Astrocyte (in vitro differentiated cells and primary cell): Measurements from ENCODE around the gene DNAAF8. TPM values are rescaled to one million over a fixed set of nuclear protein-coding genes. Genes with fewer than 3 reads are reported as not detected.

Experiments used
- DNase-seq: peaks from one replicate; pipeline ENCODE4 v3.0.0-alpha.2; 2010; ENCODE audit warnings: low read depth
- FAIRE-seq: peaks from 2 replicates; lab custom pipeline; 2011; peaks lifted over from hg19 to GRCh38; lab: Jason Lieb, UNC
- H2AFZ ChIP-seq: 2 replicates; pipeline ENCODE4 v1.6.0; 2012; ENCODE audit warnings: low read depth, low read length, inconsistent platforms
- H3K27ac ChIP-seq: 2 replicates; pipeline ENCODE4 v1.5.1; 2011; ENCODE audit warnings: low read depth, low read length, inconsistent platforms
- H3K27me3 ChIP-seq: 2 replicates; pipeline ENCODE4 v1.6.0; 2011; ENCODE audit warnings: low read length, inconsistent platforms; ENCODE audit not compliant: insufficient read depth
- H3K36me3 ChIP-seq: 2 replicates; pipeline ENCODE4 v1.5.1; 2011; ENCODE audit warnings: low read length, inconsistent platforms; ENCODE audit not compliant: insufficient read depth
- H3K4me1 ChIP-seq: 2 replicates; pipeline ENCODE4 v1.5.1; 2011; ENCODE audit warnings: low read length, inconsistent platforms; ENCODE audit not compliant: insufficient read depth
- H3K4me2 ChIP-seq: 2 replicates; pipeline ENCODE4 v1.6.0; 2012; ENCODE audit warnings: low read length, inconsistent platforms
- H3K4me3 ChIP-seq: 2 replicates; pipeline ENCODE4 v1.5.1; 2011; ENCODE audit warnings: low read depth, mild to moderate bottlenecking, low read length, inconsistent platforms; ENCODE audit not compliant: insufficient read depth
- H3K79me2 ChIP-seq: 2 replicates; pipeline ENCODE4 v1.6.0; 2012; ENCODE audit warnings: mild to moderate bottlenecking, low read length, inconsistent platforms; ENCODE audit not compliant: insufficient read depth
- H3K9ac ChIP-seq: 2 replicates; pipeline ENCODE4 v1.6.0; 2012; ENCODE audit warnings: mild to moderate bottlenecking, low read length, inconsistent platforms
- H3K9me3 ChIP-seq: 2 replicates; pipeline ENCODE4 v1.5.1; 2012; ENCODE audit warnings: low read depth, mild to moderate bottlenecking, low read length, inconsistent platforms; ENCODE audit not compliant: insufficient read depth
- H4K20me1 ChIP-seq: 2 replicates; pipeline ENCODE4 v1.6.0; 2012; ENCODE audit warnings: low read length, inconsistent platforms; ENCODE audit not compliant: insufficient read depth
- H3K27ac Mint-ChIP-seq: one replicate; pipeline ENCODE4 v1.8.0; 2021; ENCODE audit warnings: mild to moderate bottlenecking, mixed read lengths; ENCODE audit not compliant: unreplicated experiment
- H3K27me3 Mint-ChIP-seq: one replicate; pipeline ENCODE4 v1.8.0; 2021; ENCODE audit warnings: low read depth, mixed read lengths; ENCODE audit not compliant: unreplicated experiment
- H3K36me3 Mint-ChIP-seq: one replicate; pipeline ENCODE4 v1.8.0; 2021; ENCODE audit warnings: low read depth, mixed read lengths; ENCODE audit not compliant: unreplicated experiment
- H3K4me1 Mint-ChIP-seq: one replicate; pipeline ENCODE4 v1.8.0; 2021; ENCODE audit warnings: low read depth, mixed read lengths; ENCODE audit not compliant: unreplicated experiment
- H3K4me3 Mint-ChIP-seq: one replicate; pipeline ENCODE4 v1.8.0; 2021; ENCODE audit warnings: mild to moderate bottlenecking, moderate library complexity, mixed read lengths; ENCODE audit not compliant: unreplicated experiment
- H3K9me3 Mint-ChIP-seq: one replicate; pipeline ENCODE4 v1.8.0; 2021; ENCODE audit warnings: mild to moderate bottlenecking, mixed read lengths; ENCODE audit not compliant: unreplicated experiment
- EZH2 ChIP-seq: IDR thresholded peaks from 2 replicates; pipeline ENCODE4 v1.6.1; 2012; ENCODE audit warnings: mild to moderate bottlenecking, low read length, inconsistent platforms; ENCODE audit not compliant: insufficient read depth
- total RNA-seq: library from RNA; stranded (reverse); gene quantifications from 2 replicates; pipeline ENCODE4 v1.2.1, GENCODE V29; 2021
- TF ChIP-seq, protein P1 (sequence below): IDR thresholded peaks from 2 replicates; pipeline ENCODE4 v1.5.1; 2011; ENCODE audit warnings: low read depth, mild to moderate bottlenecking, inconsistent platforms, low read length, moderate library complexity; ENCODE audit not compliant: insufficient read depth

The DNAAF8 gene
- total RNA-seq, 1 donor from 2014 or later: 2.7 TPM

DNA sequence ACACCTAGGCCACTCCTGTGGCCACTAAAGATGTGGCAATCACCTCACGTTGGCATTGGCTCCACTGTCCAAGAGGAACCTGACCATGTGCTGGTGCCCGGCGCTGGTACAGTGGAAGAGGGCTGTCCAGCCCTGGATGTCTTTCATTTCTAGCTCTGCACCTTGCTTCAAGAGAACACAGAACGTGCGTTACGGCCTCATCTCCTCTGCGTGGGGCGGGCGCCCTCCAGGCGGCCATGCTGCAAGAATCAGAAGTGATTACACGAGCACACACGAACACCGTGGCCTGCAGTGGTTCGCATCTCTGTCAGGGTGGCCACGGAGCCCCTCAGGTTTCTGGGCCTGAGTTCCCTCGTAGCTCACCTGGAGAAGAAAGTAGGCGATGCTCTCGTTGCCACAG, 7.7 kb upstream of the DNAAF8 start:
- DNase-seq (no peak), FAIRE-seq (no peak)
- no peaks in the 10 kb centered on the region for H3K27me3 Mint-ChIP-seq
- Histone ChIP-seq H3K9me3 (no peaks in the 10 kb centered on the region), H2AFZ (no peak overlapping the region), H3K4me3 (no peak overlapping the region), H3K79me2 (peaks cover 17% of the 10 kb centered on the region), H4K20me1 (peaks cover 17% of the 10 kb centered on the region), H3K27ac (no peak overlapping the region), H3K36me3 (peaks cover 9% of the 10 kb centered on the region), H3K9ac (no peak overlapping the region), H3K27me3 (no peaks in the 10 kb centered on the region), H3K4me2 (no peak overlapping the region), H3K4me1 (no peaks in the 10 kb centered on the region)
- H3K4me3 Mint-ChIP-seq: no peak overlapping the region
- no peaks in the 10 kb centered on the region for H3K9me3 Mint-ChIP-seq
- no peak overlapping the region for H3K27ac Mint-ChIP-seq
- peaks cover 13% of the 10 kb centered on the region for H3K4me1 Mint-ChIP-seq
- no peak for TF ChIP-seq EZH2
- TF ChIP-seq, protein P1, sequence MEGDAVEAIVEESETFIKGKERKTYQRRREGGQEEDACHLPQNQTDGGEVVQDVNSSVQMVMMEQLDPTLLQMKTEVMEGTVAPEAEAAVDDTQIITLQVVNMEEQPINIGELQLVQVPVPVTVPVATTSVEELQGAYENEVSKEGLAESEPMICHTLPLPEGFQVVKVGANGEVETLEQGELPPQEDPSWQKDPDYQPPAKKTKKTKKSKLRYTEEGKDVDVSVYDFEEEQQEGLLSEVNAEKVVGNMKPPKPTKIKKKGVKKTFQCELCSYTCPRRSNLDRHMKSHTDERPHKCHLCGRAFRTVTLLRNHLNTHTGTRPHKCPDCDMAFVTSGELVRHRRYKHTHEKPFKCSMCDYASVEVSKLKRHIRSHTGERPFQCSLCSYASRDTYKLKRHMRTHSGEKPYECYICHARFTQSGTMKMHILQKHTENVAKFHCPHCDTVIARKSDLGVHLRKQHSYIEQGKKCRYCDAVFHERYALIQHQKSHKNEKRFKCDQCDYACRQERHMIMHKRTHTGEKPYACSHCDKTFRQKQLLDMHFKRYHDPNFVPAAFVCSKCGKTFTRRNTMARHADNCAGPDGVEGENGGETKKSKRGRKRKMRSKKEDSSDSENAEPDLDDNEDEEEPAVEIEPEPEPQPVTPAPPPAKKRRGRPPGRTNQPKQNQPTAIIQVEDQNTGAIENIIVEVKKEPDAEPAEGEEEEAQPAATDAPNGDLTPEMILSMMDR: no peak
- peaks cover 10% of the 10 kb centered on the region for H3K36me3 Mint-ChIP-seq

DNA sequence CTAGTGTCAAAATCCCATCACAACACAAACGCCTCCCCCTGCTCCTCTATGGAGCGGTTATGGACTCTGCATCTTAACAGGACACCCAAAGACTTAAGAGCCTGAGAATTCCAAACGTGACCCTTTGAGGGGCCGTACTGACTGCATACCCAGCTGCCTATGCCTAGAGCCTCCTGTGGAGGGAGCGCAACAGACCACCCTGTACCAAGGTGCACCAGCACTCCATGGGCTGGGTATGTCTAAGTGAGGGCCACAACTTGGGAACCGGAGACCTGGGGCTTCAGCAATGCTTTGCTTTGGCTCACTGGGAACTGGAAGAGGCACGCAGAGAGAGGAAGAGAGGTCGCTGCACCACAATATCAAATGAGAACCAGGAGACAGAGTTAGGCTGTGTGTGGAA, 5.7 kb upstream of the DNAAF8 start:
- Mint-ChIP-seq H3K4me3 (no peak overlapping the region), H3K27me3 (no peaks in the 10 kb centered on the region), H3K36me3 (peaks cover 10% of the 10 kb centered on the region), H3K9me3 (no peaks in the 10 kb centered on the region), H3K27ac (peak overlapping the region; percentile 47), H3K4me1 (peaks cover 10% of the 10 kb centered on the region)
- peaks cover 4% of the 10 kb centered on the region for H3K4me1 ChIP-seq
- H4K20me1 ChIP-seq: peaks cover 20% of the 10 kb centered on the region
- FAIRE-seq: no peak
- no peak overlapping the region for H2AFZ ChIP-seq
- H3K36me3 ChIP-seq: peaks cover 9% of the 10 kb centered on the region
- H3K9me3 ChIP-seq: no peaks in the 10 kb centered on the region
- no peaks in the 10 kb centered on the region for H3K27me3 ChIP-seq
- H3K4me2 ChIP-seq: no peak overlapping the region
- no peak for DNase-seq
- H3K27ac ChIP-seq: no peak overlapping the region
- TF ChIP-seq, protein P1: no peak
- TF ChIP-seq EZH2: no peak
- H3K79me2 ChIP-seq: peaks cover 38% of the 10 kb centered on the region
- H3K4me3 ChIP-seq: no peak overlapping the region
- no peak overlapping the region for H3K9ac ChIP-seq

DNA sequence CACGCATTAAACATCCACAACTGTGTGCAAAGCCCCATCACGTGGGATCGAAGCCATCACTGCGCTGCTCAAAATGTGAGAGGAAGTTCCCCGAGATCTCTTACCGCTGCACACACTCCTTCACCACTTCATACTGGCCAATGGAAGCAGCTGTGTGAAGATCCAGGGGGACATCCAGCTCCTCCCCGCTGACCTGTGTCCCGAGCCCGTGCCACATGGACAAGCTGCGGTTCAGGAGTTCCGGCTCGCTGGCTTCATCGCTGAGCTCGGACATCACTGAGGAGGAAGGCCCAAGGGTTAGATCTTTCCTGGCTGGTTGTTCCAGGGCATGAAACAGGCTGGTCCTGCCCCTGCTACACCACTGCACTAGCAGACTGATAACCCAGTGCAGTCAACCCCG, 4.5 kb upstream of the DNAAF8 start:
- Histone ChIP-seq H3K9ac (no peak overlapping the region), H3K36me3 (peaks cover 9% of the 10 kb centered on the region), H3K27me3 (no peaks in the 10 kb centered on the region), H4K20me1 (peaks cover 20% of the 10 kb centered on the region), H3K4me3 (no peak overlapping the region), H3K9me3 (no peaks in the 10 kb centered on the region), H3K79me2 (peaks cover 41% of the 10 kb centered on the region), H2AFZ (no peak overlapping the region), H3K4me2 (no peak overlapping the region), H3K4me1 (peaks cover 4% of the 10 kb centered on the region), H3K27ac (no peak overlapping the region)
- DNase-seq: no peak
- Mint-ChIP-seq H3K27ac (no peak overlapping the region), H3K27me3 (no peaks in the 10 kb centered on the region), H3K4me3 (no peak overlapping the region), H3K9me3 (no peaks in the 10 kb centered on the region), H3K4me1 (peaks cover 10% of the 10 kb centered on the region), H3K36me3 (peaks cover 10% of the 10 kb centered on the region)
- FAIRE-seq: no peak
- TF ChIP-seq, protein P1: no peak
- no peak for TF ChIP-seq EZH2
